Neural progenitor cell (in vitro differentiated cells): Measurements from ENCODE around the gene PALB2.

Experiments used
- EZH2phosphoT487 ChIP-seq: fragments of 200-600 bp; sonication (generic); IDR thresholded peaks from 2 replicates; pipeline ENCODE4 v1.6.1; 2017; ENCODE audit warnings: antibody characterized with exemption
- TF ChIP-seq, protein P1 (sequence below): fragments of 200-600 bp; sonication (generic); IDR thresholded peaks from 2 replicates; pipeline ENCODE4 v1.5.1; 2017; ENCODE audit warnings: antibody characterized with exemption, mild to moderate bottlenecking

DNA sequence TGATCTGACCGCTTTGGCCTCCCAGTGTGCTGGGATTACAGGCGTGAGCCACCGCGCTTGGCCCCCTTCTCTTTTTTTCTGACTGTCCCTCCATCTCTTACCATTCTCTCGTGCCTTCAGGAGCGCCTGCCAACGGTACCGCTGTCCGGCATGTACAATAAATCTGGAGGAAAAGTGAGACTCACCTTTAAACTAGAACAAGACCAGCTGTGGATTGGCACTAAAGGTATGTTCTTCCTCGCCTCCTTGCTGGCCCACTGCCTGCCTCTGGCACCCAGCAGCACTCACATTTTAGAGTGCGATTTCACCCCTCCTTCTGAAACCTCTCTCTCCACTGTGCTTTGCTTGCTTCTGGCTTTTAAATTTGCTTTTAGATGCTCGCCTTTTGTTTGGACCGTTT, 78.6 kb downstream of the PALB2 start:
- TF ChIP-seq, protein P1, sequence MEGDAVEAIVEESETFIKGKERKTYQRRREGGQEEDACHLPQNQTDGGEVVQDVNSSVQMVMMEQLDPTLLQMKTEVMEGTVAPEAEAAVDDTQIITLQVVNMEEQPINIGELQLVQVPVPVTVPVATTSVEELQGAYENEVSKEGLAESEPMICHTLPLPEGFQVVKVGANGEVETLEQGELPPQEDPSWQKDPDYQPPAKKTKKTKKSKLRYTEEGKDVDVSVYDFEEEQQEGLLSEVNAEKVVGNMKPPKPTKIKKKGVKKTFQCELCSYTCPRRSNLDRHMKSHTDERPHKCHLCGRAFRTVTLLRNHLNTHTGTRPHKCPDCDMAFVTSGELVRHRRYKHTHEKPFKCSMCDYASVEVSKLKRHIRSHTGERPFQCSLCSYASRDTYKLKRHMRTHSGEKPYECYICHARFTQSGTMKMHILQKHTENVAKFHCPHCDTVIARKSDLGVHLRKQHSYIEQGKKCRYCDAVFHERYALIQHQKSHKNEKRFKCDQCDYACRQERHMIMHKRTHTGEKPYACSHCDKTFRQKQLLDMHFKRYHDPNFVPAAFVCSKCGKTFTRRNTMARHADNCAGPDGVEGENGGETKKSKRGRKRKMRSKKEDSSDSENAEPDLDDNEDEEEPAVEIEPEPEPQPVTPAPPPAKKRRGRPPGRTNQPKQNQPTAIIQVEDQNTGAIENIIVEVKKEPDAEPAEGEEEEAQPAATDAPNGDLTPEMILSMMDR: no peak
- no peak for TF ChIP-seq EZH2phosphoT487
